ENCODE measurements around the gene SLC9A7.
A peak's percentile ranks its signal among the peaks of the same experiment; 100 is the strongest.

The SLC9A7 gene

GRCh38 chrX:46642145-46642544 lies 116.8 kb downstream of the SLC9A7 start:
- DNase-seq = peak in 1 of 2 experiments; percentile 25

GRCh38 chrX:46637938-46638337 lies 121.0 kb downstream of the SLC9A7 start:
- DNase-seq = no peak

GRCh38 chrX:46636223-46636622 lies 122.7 kb downstream of the SLC9A7 start:
- DNase-seq = no peak

- DNase-seq = no peak
These were observed 123.7 kb downstream of the SLC9A7 start for GRCh38 chrX:46635186-46635585.

GRCh38 chrX:46634577-46634976 lies 124.3 kb downstream of the SLC9A7 start:
- DNase-seq = no peak

GRCh38 chrX:46630141-46630540 lies 128.8 kb downstream of the SLC9A7 start:
- DNase-seq = no peak

- DNase-seq = no peak
These were observed 130.2 kb downstream of the SLC9A7 start for GRCh38 chrX:46628460-46629371.

- no peak for DNase-seq
These were observed 131.1 kb downstream of the SLC9A7 start for GRCh38 chrX:46627711-46628419.

- DNase-seq = no peak
These were observed 131.9 kb downstream of the SLC9A7 start for GRCh38 chrX:46627062-46627461.

GRCh38 chrX:46626566-46626965 lies 132.4 kb downstream of the SLC9A7 start:
- no peak for DNase-seq

GRCh38 chrX:46624090-46624786 lies 134.7 kb downstream of the SLC9A7 start:
- no peak for DNase-seq

- DNase-seq = no peak
These were observed 137.3 kb downstream of the SLC9A7 start for GRCh38 chrX:46621572-46621971.

- DNase-seq = no peak
These were observed 138.4 kb downstream of the SLC9A7 start for GRCh38 chrX:46620505-46620904.

GRCh38 chrX:46618947-46619346 lies 140.0 kb downstream of the SLC9A7 start:
- no peak for DNase-seq

GRCh38 chrX:46617906-46618305 lies 141.0 kb downstream of the SLC9A7 start:
- no peak for DNase-seq

- no peak for DNase-seq
These were observed 147.1 kb downstream of the SLC9A7 start for GRCh38 chrX:46611658-46612362.

GRCh38 chrX:46610070-46610658 lies 148.8 kb downstream of the SLC9A7 start:
- DNase-seq = no peak

- DNase-seq = no peak
These were observed 151.0 kb downstream of the SLC9A7 start for GRCh38 chrX:46607916-46608315.

GRCh38 chrX:46602468-46603102 lies 156.3 kb downstream of the SLC9A7 start:
- no peak for DNase-seq

- DNase-seq = no peak
These were observed 157.6 kb downstream of the SLC9A7 start for GRCh38 chrX:46601283-46601682.

- no peak for DNase-seq
These were observed 159.8 kb downstream of the SLC9A7 start for GRCh38 chrX:46599051-46599560.

GRCh38 chrX:46597771-46598170 lies 161.1 kb downstream of the SLC9A7 start:
- DNase-seq = no peak

All from NCI-H446 (cell line).